NCI-H1092 treated with DMSO at 0.1 percent for 48 hours (cell line): ENCODE results near the gene FASLG.

Experiments
- DNase-seq: peaks from one replicate; lab custom pipeline; 2025; lab: John Stamatoyannopoulos, UW

Gene FASLG

DNA sequence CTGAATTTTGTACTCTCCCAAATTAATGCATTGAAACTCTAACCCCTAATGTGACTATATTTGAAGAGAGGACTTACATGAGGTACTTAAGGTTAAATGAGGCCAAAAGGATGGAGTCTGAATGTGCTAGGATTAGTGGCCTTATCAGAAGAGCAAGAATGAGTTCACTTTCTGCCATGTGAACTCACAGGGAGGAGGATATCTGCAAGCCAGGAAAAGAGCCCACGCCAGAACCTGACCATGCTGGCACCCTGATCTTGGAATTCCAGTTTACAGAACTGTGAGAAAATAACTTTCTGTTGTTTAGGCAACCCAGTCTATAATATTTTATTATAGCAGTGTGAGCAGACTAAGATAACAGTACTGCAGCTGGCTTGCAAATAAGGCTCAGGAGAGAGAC lies 12.2 kb upstream of the FASLG start:
- no peak for DNase-seq

DNA sequence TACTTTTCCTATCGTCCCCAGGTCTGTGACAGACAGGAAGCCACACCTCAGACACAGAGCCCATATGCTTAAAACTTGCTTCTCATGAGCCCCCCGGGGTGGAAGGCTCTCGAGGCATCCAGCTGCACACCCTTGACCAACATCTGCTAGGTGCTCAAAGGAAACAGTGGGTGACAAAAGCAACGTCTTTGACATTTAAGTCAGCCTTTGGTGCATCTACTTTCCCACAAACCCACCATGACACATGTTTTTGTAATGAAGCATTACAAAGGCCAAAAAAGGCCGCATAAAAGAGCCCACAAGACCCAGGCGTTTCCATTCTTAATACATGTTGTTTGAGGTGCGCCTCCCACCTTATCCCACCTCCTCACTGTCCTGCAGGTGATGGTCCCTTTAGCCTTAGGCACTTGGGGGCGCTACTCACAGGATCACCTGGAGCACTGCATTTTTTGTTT lies 11.8 kb upstream of the FASLG start:
- DNase-seq, result no peak

DNA sequence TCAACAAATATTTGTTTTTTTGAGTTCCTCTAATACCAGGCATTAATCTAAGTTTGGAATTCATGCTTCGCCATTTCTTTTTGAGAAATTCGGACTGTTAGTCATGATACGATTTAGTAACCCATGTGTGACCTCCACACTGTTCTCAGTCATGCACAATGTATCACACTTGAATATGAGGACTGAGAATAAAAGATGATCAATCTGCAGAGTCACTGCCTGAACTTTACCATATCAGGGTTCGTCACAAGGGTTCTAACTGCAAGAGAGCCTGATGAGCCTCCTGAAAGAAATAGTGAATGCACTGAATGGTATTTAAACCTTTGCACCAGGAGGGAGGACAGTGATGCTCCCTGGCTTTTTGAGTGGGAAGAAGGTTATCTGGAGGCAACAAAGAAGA lies 10.9 kb upstream of the FASLG start:
- no peak for DNase-seq

DNA sequence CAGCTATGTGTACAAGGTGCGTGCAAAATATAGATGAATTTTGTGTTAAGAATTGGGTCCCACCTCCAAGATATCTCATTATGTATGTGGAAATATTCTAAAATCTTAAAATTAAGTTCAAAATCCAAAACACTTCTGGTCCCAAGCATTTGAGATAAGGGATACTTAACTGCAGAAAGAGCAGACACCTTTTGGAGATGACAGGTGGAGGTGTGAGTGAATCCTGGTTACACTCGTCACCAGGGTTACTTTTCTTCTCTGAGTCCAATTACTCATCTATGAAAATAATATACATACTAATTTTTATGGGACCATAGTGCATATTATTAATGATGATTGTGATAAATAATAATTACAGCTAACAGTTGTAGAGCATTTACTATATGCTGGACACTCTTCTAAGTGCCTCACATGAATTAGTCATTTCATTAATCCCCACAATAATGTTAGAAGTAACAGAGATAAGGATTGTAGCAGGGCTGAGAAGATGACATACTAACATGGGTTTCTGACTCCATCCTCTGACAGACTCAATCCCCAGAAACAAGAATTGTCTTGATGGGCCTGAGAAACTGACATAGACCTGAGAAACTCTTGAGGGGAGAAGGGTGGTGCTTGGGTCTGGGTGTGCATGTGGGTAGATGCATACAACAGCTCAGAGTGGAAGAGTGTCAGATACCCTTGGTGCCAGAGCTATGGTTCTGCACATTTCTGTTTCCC lies 8.3 kb upstream of the FASLG start:
- no peak for DNase-seq

DNA sequence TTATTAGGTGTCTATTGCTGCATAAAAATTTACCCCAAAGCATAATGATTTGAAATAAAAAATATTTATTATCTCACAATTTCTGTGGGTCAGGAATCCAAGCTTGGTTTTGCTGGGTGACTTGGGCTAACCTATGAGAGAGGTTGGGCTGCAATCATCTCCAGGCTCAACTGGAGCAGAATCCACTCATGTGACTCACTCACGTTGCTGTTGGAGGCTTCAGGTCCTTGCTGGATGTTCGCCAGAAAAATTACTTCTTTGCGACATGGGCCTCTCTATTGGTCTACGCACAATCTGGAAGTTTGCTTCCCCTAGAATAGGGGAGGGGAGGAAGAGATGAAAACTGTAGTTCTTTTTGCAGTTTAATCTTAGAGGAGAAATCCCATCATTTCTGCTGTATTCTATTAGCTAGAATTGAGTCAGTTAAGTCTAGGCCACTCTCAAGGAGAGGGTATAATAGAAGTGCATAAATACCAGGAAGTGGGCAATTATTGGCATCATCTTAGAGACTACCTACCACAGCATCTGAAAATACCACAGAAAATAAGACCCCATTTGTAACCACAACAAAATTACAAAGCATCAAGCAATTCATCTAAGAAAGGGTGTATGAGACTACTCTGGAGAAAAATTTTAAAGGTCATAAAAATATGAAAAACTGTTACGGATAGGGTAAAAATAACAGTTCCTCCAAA lies 5.7 kb upstream of the FASLG start:
- DNase-seq, result no peak

DNA sequence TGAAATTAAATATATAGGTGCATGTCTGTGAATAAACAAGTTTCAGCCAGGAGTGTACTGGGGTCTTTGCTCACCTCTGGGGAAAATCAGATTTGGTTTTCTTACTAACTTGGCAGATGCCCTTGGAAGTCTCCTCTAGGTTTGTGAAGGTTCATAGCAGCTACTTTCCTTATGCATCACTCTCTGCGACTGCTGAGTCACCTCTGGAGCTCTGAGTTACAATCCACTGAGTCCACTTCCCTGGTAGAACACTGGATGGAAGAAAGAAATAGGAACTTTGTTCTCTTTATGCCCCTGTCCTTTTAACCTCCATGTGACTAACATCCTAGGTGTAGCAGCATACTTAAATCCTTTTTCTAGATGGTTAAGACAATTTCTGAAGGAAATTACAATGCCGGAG lies 4.4 kb upstream of the FASLG start:
- DNase-seq, result no peak

DNA sequence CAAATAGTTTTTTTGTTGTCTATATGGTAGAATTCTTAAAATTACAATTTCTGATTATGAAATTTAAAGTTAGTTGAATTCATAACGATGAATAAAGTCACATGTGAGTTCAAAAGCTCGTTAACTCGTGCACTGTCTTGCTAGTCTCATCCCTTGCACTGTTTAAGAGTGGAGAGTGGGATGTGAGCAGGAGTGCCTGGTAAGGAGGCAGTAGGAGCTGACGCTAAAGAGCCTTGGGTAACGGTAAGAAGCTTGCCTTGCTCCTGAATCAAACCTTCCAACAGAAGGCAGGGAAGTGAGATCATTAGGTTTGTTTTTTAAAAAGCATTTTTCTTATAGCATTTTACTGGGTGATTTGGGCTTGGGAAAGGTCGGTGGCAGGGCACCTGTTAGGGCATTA lies 2.3 kb upstream of the FASLG start:
- DNase-seq, result no peak

DNA sequence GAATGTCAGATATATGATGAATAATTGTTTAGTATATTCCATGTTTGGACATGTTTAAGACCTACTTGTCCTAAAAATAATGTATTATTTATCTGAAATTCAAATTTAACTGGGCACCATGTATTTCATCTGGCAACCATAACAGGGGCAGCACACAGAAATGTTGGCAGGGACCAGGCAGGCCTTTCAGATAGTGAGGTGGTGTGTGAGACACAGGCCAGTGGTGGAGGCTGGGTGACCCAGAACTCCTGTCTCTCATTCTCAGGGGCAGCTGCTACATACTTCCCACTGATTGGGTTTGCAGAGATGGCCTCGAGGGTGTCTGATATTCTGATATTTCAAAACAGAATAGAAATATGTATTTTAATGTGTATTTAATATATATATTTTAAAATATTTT lies 1.3 kb upstream of the FASLG start:
- DNase-seq, result no peak

DNA sequence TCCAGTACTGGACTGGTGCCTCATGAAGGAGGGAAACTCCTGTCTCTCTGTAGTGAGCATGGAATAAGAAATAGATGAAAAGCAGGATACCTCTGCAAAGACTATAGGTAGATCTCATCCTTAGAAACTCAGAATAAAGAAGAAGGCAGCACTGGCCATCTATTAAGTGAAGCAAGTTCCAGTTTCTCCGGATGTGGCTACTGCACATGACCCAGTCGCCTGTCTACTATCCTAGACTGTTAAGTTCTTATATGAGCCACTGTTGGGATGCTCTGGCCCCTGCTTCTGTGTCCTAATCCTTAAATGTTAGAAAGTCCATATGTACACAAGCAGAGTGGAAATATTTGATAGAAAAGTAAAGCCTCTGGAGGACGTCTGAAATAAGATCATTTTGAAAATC lies 2.2 kb downstream of the FASLG start:
- DNase-seq, result no peak

DNA sequence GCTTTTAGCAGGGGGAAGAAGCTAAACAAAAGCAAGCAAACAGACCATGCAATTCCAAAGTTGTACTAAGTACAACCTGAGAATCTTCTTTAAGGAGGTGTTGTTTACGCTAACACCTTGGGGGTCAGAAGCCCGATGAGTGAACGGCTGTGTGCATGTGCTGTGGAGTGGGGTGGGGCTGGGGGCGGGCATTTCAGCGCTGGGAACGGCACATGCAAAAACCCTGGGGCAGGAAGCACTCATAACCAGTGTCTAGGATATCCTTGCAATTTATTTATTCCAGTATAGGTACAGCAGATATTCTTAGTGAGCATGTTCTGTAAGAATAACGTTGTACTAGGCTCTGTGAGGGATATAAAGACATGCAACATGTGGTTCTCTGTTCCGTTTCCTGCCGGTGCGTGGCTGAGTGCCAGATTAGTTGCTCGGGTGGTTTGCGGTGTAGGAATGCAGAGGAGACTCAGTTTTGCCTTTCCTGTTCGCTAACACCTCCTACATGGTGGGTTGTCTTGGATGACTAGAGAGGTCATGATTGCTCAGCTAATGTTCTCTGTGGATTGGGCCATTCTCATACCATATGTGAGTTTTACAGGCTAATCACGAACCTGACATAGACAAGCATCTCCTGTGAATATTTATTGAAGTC lies 3.7 kb downstream of the FASLG start:
- no peak for DNase-seq

DNA sequence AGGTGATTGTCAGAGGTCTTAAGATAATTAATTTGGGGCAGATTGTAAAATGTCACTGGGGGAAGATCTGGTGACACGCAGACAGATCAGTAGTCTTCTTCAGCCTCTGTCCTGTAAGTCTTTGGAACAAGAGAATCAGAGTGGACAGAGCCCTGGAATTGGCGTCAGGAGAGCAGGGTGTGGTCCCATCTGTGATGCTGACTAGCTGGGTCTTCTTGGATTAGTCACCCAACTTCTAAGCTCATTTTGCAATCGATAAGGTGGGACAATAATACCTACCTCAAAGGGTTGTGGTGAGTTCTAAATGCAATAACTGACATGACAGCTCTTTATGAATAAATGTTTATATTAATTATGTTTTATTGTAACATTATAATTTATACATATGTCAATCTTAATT lies 4.8 kb downstream of the FASLG start:
- DNase-seq, result no peak

DNA sequence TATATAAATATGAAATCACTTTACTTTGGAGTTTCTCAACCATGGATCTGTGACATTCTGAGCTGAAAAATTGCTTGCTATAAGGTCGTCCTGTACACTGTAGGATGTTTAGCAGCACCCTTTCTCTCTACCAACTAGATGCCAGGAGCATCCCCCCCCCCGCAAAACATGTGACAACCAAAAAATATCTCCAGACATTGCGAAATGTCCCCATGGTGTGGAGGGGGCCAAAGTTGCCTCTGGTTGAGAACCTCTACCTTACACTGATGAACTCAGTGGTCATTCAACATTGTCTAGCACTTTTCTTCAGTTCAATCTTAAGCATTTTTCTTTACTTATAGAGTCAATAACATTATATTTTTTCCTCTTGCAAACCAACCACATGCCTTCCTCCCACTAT lies 9.2 kb downstream of the FASLG start:
- DNase-seq, result no peak

DNA sequence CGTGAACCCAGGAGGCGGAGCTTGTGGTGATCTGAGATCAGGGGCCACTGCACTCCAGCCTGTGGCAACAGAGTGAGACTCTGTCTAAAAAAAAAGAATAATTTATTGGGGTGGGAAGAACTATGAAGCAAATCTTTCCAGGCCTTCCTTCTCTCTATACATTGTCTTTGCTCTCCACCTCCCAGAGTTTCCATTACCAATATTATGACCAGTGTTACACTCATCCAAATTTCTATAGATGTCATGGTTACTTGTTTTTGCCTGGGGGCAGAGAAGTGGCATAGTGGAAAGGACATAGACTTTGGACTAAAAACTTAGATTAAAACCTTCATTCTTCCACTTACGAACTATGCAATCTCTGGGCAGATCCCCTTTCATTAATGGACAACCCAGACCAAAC lies 10.1 kb downstream of the FASLG start:
- no peak for DNase-seq

DNA sequence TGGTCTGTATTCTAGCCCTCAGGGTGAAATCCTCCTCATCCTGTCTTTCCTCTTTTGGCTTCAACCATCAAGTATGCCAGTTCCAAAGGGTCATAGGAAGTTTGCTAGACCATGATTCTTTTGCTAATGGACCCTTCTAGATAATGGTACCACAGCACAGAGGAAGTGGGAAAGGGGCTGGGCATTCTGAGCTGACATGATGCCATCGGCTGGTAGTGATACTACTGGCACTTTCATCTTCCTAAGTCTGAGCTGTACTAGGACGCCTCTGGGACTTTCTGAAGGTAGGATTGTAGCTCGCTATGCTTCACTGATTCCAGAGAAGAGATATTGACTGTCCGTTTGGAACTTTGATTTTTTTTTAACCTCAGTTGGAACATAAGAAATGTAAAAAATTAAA lies 11.4 kb downstream of the FASLG start:
- no peak for DNase-seq

DNA sequence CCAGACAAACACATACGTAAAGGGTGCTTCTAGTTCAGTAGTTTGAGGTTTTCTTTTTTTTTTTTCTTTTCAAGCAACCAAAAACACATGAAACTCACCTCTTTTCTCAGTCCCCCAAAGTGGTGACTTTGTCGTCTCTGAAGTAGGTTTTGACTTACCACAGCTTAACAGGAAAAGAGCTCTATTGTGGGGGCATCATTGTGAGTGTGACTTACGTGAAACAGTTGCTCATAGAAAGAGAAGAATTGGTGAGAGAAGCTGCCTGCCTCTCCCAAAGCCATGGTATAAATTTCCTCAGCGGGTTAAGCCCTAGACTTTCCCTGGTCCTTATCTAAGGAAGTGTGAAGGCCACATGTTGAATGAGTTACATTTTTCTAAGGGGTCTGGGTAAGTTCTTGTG lies 11.9 kb downstream of the FASLG start:
- no peak for DNase-seq

DNA sequence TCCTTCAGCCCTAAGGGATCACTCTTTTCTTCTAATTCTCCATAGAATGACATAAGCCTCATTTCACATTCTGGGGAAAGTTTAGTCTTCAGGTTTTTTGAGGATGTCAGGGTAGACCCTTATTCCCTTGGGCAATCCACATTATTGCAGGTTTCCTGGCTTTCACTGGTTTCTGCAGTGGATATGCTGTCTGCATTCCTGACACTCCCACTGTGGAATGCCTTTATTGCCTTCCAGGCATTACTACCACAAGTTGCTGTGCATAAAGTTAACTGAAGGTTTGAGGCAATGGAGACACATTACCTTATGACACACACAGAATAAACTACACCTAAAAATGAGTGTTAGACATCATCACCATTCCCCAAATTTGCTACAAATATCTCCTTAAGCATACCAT lies 12.7 kb downstream of the FASLG start:
- DNase-seq, result no peak

DNA sequence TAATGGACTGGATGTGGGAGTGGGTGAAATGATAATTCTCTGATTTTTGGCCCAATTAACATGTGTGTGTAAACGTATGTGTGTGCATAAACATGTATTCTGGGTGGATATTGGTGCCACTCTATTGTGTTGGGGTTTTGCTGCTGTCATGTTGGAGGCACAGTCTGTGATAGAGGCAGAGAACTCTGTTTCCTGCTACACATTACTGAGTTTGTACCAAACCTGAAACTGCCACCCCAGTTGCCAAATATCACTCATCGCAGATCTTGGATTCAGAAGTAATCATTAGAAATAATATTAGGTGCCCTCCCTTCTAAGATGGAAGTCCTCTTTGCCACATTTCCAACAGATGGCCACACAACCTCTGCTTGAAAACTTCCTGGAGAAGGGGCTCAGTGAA lies 13.8 kb downstream of the FASLG start:
- no peak for DNase-seq

DNA sequence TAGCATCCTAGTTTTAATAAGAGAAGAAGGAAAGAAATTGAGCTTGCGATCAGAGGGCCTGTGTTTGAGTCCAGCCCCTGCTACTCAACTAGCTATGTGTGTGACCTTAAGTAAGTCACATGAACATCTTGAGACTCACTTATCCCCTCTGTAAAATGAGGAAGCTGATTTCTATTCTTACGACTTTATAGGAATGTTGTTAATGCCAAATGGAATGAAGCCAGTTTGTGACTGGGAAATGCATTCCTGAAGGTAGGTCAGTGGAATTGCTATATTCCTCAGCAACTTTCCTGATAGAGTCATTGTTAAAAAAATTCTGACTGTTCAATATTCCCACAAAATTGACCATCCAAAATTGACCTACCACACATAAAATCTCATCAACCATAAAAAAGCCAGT lies 14.9 kb downstream of the FASLG start:
- no peak for DNase-seq

DNA sequence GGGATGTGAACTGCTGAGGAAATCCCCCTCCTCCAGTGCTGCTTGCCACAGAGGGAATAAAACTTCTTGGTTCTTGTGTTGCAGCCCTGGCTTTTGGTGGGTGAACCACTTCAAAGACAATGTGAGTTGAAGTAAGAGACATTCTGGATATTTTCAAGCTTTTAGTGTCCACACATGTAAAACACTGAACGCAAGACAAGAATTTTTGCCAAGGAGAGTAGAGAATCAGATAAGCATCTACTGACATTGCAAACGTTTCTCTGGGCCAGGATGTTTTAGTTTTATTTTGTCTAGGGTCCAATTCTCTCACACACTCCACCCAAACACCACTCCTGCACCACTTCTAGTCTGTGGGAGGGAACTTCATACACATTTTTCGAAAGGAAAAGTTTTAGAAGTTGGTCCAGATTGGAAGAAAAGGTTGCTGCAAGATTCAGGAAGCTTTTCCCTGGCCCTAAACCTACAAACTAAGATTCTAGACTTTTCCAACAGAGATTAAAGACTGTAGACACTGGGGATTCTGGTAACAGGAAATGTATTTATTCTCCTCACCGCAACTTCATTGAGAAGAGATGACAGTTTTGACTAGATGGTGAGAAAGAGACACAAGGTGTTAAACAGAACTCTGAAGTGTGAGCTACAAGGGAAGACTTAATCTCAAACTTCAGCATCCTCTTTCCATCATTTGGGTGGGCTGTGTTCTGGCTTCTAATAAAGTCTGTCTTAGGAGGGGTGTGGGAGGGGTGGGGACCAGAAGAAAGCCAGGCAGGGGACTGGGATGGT lies 16.1 kb downstream of the FASLG start:
- DNase-seq, result no peak

DNA sequence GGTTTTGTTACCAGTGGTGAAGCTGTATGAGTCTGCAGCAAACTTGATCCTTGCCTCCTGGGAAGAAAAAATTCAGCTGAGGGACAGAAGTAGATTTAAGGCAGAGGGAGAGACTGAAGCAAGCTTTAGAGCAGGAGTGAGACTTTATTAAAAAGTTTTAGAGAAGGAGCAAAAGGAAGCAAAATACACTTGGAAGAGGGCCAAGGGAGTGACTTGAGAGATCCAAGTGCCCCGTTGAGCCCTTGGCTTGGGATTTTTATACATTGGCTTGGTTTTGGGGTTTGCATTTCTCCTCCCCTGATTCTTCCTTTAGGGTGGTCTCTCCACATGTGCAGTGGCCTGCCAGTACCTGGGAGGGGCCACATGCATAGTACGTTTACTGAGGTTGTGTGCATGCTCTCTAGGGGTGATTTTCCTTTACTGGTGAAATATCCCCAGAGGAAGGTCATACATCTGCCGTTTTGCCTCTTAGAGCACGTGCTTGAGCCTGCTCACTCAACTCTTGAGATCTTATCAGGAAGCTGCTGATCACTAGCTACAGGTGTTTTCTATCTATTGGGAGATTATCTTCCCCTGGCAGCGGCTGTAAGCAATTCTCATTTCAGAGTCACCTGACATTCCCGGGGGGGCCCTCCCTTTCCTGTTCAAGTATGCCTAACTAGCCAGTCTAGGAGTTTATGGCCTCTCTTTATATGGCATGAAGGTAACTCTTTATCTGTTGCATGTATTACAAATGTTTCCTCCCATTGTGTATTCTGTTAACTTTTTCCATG lies 20.3 kb downstream of the FASLG start:
- DNase-seq, result no peak

DNA sequence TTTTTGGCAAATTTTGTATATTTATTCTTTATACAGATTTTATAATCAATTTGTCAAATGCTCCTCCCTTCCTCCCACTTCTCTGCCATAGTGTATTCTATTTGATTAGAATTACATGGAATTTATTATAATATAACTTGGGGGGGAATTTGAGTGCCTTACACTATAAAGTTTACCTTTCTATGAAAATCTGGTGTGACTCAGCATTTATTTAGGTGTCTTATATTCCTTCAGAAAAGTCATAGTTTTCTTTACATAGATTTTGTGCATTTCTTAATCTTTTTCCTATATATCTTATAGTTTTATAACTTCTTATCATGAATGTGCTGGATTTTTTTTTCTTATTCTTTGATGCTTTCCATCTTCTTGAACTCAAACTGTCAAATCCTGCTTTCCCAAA lies 21.3 kb downstream of the FASLG start:
- no peak for DNase-seq

DNA sequence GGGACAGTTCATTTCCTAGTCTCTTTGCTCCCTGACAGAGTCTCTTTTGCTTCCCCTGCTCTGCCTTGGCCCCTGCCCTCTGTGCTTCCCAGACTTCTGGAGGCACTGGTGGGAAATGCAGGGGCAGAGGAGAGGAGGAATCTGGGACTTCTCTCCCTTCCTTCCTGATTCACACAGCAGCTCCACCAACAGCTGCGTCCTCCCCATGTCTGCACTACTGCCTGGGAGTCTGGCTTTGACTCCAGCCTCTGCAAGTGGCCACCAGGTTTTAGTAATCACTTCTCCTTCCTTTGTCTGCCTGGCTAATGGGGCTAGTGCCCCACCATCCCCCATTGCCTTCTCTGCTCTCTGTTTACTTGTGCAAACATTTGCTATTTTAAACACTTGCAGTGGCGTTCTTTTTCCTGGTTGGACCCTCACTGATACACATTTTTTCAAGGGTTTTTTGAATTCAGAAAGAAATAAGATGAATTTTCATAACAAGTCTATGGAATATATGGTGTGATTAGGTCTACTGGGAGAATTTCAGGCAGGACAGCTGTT lies 21.9 kb downstream of the FASLG start:
- DNase-seq, result no peak
